Sigmoid colon (tissue), 3 donors: ENCODE data around the gene EIF2A.

Experiments
- POLR2A ChIP-seq, 2 donors: fragments of 450-650 bp; IDR thresholded peaks; one replicate each; pipeline ENCODE4 v1.6.1; 2016; ENCODE audit warnings: antibody characterized with exemption in 2 of 2, mild to moderate bottlenecking in 2 of 2, moderate library complexity in 2 of 2
- TF ChIP-seq, protein P1 (sequence below), 4 experiments: fragments of 450-650 bp in 3 of 4; fragments of 200-600 bp in 1 of 4; IDR thresholded peaks; one replicate each; pipeline ENCODE4 v1.5.1; 2016 to 2019; ENCODE audit warnings: antibody characterized with exemption in 4 of 4, mild to moderate bottlenecking in 3 of 4, moderate library complexity in 2 of 4

DNA sequence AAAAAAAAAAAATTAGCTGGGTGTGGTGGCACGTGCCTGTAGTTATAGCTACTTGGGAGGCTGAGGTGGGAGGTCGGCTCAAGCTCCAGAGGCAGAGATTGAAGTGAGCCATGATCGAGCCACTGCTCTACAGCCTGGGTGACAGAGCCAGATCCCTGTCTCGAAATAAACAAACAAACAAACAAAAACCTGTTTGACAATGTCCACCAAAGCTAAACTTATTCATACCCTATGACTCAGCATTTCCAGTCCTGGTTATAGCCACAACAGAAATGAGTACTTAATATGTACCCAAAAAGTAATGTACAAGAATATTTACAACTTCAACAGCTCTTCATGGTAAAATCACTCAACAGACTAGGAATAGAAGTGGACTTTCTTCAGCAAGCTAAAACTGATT is 31.4 kb upstream of the EIF2A start:
- TF ChIP-seq, protein P1, sequence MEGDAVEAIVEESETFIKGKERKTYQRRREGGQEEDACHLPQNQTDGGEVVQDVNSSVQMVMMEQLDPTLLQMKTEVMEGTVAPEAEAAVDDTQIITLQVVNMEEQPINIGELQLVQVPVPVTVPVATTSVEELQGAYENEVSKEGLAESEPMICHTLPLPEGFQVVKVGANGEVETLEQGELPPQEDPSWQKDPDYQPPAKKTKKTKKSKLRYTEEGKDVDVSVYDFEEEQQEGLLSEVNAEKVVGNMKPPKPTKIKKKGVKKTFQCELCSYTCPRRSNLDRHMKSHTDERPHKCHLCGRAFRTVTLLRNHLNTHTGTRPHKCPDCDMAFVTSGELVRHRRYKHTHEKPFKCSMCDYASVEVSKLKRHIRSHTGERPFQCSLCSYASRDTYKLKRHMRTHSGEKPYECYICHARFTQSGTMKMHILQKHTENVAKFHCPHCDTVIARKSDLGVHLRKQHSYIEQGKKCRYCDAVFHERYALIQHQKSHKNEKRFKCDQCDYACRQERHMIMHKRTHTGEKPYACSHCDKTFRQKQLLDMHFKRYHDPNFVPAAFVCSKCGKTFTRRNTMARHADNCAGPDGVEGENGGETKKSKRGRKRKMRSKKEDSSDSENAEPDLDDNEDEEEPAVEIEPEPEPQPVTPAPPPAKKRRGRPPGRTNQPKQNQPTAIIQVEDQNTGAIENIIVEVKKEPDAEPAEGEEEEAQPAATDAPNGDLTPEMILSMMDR (IDR thresholded peaks at IDR 0.05): no peak
- TF ChIP-seq POLR2A (IDR thresholded peaks at IDR 0.05): no peak
